Astrocyte (in vitro differentiated cells and primary cell): ENCODE data around the gene C19orf44.

ENCODE experiments used
- EZH2 ChIP-seq: IDR thresholded peaks from 2 replicates; pipeline ENCODE4 v1.6.1; 2012; ENCODE audit warnings: mild to moderate bottlenecking, low read length, inconsistent platforms; ENCODE audit not compliant: insufficient read depth
- TF ChIP-seq, protein P1 (sequence below): IDR thresholded peaks from 2 replicates; pipeline ENCODE4 v1.5.1; 2011; ENCODE audit warnings: low read depth, mild to moderate bottlenecking, inconsistent platforms, low read length, moderate library complexity; ENCODE audit not compliant: insufficient read depth

DNA sequence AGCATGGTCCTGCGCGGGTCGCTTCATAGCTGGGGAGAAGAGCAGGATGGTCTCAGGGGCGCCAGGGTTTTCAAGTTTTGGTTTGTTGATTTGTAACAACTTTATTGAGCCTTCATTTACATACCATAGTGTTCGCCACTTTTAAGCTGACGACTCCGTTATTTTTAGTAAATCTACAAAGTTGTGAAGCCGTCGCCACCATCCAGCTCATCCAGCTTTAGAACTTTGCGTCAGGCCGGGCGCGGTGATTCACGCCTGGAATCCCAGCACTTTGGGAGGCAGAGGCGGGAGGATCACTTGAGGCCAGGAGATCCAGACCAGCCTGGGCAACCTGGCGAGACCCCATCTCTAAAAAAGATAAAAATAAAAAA lies 404 bp downstream of the C19orf44 start:
- TF ChIP-seq, protein P1, sequence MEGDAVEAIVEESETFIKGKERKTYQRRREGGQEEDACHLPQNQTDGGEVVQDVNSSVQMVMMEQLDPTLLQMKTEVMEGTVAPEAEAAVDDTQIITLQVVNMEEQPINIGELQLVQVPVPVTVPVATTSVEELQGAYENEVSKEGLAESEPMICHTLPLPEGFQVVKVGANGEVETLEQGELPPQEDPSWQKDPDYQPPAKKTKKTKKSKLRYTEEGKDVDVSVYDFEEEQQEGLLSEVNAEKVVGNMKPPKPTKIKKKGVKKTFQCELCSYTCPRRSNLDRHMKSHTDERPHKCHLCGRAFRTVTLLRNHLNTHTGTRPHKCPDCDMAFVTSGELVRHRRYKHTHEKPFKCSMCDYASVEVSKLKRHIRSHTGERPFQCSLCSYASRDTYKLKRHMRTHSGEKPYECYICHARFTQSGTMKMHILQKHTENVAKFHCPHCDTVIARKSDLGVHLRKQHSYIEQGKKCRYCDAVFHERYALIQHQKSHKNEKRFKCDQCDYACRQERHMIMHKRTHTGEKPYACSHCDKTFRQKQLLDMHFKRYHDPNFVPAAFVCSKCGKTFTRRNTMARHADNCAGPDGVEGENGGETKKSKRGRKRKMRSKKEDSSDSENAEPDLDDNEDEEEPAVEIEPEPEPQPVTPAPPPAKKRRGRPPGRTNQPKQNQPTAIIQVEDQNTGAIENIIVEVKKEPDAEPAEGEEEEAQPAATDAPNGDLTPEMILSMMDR: no peak
- no peak for TF ChIP-seq EZH2
